Measurements from ENCODE around the gene STK4.

GRCh38 chr20:45085289-45085688 is 119.0 kb downstream of the STK4 start:
- TF ChIP-seq, protein P1, sequence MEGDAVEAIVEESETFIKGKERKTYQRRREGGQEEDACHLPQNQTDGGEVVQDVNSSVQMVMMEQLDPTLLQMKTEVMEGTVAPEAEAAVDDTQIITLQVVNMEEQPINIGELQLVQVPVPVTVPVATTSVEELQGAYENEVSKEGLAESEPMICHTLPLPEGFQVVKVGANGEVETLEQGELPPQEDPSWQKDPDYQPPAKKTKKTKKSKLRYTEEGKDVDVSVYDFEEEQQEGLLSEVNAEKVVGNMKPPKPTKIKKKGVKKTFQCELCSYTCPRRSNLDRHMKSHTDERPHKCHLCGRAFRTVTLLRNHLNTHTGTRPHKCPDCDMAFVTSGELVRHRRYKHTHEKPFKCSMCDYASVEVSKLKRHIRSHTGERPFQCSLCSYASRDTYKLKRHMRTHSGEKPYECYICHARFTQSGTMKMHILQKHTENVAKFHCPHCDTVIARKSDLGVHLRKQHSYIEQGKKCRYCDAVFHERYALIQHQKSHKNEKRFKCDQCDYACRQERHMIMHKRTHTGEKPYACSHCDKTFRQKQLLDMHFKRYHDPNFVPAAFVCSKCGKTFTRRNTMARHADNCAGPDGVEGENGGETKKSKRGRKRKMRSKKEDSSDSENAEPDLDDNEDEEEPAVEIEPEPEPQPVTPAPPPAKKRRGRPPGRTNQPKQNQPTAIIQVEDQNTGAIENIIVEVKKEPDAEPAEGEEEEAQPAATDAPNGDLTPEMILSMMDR (conservative IDR thresholded peaks at IDR 0.05; ENCODE audit: low read depth, low read length) = no peak
- TF ChIP-seq EZH2 (IDR thresholded peaks at IDR 0.05; ENCODE audit: borderline replicate concordance, low read depth, low read length, poor library complexity, severe bottlenecking) = no peak
